Measurements from ENCODE around the gene CFTR. TPM values are rescaled to one million over a fixed set of nuclear protein-coding genes. Genes with fewer than 3 reads are reported as not detected.

Gene CFTR
- total RNA-seq, 1 donor from 2014 or later: 0.06 TPM

DNA sequence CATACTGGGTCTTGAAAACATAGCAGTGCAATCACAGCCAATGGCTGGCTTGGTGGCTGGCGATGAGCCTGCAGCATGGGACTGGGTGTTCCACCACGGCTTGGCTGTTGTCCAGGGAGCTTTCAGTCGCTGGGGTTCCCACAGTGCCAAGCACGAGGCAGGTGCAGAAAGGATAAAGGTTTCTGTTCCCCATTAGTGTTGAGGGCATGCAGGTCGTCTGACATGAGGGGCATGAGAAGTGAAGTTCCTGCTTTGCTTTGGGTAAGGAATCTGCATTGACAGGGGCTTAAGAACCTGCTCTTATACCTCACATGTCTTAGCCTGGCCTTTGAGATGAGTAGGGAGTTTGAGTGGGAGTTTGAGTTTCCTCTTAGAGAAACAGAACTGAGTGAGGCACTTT, 9.0 kb upstream of the CFTR start:
- Histone ChIP-seq H3K4me3 (no peak overlapping the region), H3K9ac (no peak overlapping the region), H3K36me3 (no peaks in the 10 kb centered on the region), H3K27me3 (no peaks in the 10 kb centered on the region), H4K20me1 (ENCODE audit: low read depth) (no peaks in the 10 kb centered on the region), H3F3A (ENCODE audit: low read depth) (no peaks in the 10 kb centered on the region), H3K9me3 (ENCODE audit: low read depth) (no peaks in the 10 kb centered on the region), H2AFZ (replicated peaks) (no peak overlapping the region), H3K79me2 (ENCODE audit: low read depth) (no peaks in the 10 kb centered on the region), H3K4me1 (no peaks in the 10 kb centered on the region), H3K4me2 (no peak overlapping the region), H3K27ac (no peak overlapping the region)
- Mint-ChIP-seq H3K27me3 (ENCODE audit: insufficient read depth, low read depth) (peaks cover 2% of the 10 kb centered on the region), H3K9me3 (no peaks in the 10 kb centered on the region), H3K4me3 (no peak overlapping the region), H3K27ac (no peak overlapping the region), H3K36me3 (no peaks in the 10 kb centered on the region), H3K4me1 (no peaks in the 10 kb centered on the region)
- no peak for DNase-seq (ENCODE audit: low spot score)
- TF ChIP-seq, protein P1, sequence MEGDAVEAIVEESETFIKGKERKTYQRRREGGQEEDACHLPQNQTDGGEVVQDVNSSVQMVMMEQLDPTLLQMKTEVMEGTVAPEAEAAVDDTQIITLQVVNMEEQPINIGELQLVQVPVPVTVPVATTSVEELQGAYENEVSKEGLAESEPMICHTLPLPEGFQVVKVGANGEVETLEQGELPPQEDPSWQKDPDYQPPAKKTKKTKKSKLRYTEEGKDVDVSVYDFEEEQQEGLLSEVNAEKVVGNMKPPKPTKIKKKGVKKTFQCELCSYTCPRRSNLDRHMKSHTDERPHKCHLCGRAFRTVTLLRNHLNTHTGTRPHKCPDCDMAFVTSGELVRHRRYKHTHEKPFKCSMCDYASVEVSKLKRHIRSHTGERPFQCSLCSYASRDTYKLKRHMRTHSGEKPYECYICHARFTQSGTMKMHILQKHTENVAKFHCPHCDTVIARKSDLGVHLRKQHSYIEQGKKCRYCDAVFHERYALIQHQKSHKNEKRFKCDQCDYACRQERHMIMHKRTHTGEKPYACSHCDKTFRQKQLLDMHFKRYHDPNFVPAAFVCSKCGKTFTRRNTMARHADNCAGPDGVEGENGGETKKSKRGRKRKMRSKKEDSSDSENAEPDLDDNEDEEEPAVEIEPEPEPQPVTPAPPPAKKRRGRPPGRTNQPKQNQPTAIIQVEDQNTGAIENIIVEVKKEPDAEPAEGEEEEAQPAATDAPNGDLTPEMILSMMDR (IDR thresholded peaks at IDR 0.05): no peak
- TF ChIP-seq EZH2 (IDR thresholded peaks at IDR 0.05) (no peak), EZH2phosphoT487 (IDR thresholded peaks at IDR 0.05) (no peak)

DNA sequence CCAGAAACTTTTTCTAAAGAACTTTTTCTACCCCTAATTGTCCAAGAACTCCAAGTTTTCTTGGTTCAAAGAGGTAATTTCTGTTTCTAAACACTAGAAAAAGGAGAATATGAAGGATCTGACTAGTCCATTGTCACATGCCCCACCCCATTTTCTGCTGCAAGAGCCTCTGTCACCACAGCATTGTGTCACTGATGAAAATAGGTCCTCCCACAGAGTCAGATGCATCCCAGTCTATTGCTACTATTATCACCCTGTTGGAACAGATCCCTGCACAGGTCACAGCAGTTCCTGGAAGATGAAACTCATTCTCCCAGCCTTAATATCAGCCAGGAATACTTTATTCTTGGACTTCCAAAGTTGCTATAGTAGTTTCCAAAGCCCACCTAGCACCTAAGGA, 7.5 kb upstream of the CFTR start:
- Histone ChIP-seq H3K36me3 (no peaks in the 10 kb centered on the region), H2AFZ (replicated peaks) (no peak overlapping the region), H3K4me1 (no peaks in the 10 kb centered on the region), H3K27ac (no peak overlapping the region), H3K9me3 (ENCODE audit: low read depth) (no peaks in the 10 kb centered on the region), H3K9ac (no peak overlapping the region), H3K4me2 (no peak overlapping the region), H4K20me1 (ENCODE audit: low read depth) (no peaks in the 10 kb centered on the region), H3K4me3 (no peak overlapping the region), H3K79me2 (ENCODE audit: low read depth) (no peaks in the 10 kb centered on the region), H3K27me3 (no peaks in the 10 kb centered on the region), H3F3A (ENCODE audit: low read depth) (no peaks in the 10 kb centered on the region)
- DNase-seq (ENCODE audit: low spot score): no peak
- Mint-ChIP-seq H3K27me3 (ENCODE audit: insufficient read depth, low read depth) (peaks cover 2% of the 10 kb centered on the region), H3K4me1 (no peaks in the 10 kb centered on the region), H3K36me3 (no peaks in the 10 kb centered on the region), H3K4me3 (no peak overlapping the region), H3K9me3 (no peaks in the 10 kb centered on the region), H3K27ac (no peak overlapping the region)
- TF ChIP-seq EZH2phosphoT487 (IDR thresholded peaks at IDR 0.05) (no peak), EZH2 (IDR thresholded peaks at IDR 0.05) (no peak)
- TF ChIP-seq, protein P1 (IDR thresholded peaks at IDR 0.05): no peak

DNA sequence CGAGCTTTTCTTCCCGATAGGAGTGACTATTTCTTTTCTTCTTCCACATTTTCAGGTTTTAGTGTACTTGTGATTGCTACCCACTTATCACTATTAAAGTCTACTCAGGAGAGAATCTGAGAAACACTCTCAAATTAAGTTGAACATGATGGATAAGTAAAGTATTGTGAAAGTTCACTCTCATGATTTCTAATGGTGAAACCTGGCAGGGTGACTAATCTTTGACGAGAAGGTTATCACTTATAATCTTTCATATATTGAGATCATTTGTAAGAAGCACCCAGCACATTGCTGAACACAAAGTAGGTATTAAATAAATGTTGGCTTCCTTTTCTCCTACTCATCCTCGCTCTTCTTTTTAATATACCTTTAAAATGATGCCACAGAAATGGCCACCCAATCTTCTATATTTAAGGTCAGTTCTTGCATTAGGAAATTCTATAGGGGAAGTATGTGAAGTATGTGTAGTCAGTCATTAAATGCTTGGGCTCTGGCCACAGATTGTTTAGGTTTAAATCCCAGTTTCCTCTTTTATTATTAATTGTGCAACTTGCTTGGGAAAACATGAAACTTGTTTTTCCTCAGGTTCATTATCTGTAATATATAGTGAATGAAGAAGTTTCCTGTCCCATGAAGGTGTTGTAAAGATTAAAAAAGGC, 3.1 kb upstream of the CFTR start:
- H3K9me3 Mint-ChIP-seq: no peaks in the 10 kb centered on the region
- H3K27me3 ChIP-seq: peaks cover 31% of the 10 kb centered on the region

More for the DNA sequence above, 3.1 kb upstream of the CFTR start:
- Histone ChIP-seq H4K20me1 (ENCODE audit: low read depth) (no peaks in the 10 kb centered on the region), H3K79me2 (ENCODE audit: low read depth) (no peaks in the 10 kb centered on the region), H3K36me3 (no peaks in the 10 kb centered on the region), H3F3A (ENCODE audit: low read depth) (peaks cover 28% of the 10 kb centered on the region), H3K9ac (no peak overlapping the region), H3K27ac (no peak overlapping the region), H3K4me1 (peaks cover 8% of the 10 kb centered on the region), H3K4me2 (no peak overlapping the region), H3K9me3 (ENCODE audit: low read depth) (no peaks in the 10 kb centered on the region), H2AFZ (replicated peaks) (no peak overlapping the region), H3K4me3 (no peak overlapping the region)
- Mint-ChIP-seq H3K4me3 (no peak overlapping the region), H3K27me3 (ENCODE audit: insufficient read depth, low read depth) (peaks cover 20% of the 10 kb centered on the region), H3K36me3 (no peaks in the 10 kb centered on the region), H3K4me1 (peaks cover 23% of the 10 kb centered on the region), H3K27ac (no peak overlapping the region)
- no peak for TF ChIP-seq EZH2 (IDR thresholded peaks at IDR 0.05)
- TF ChIP-seq, protein P1 (IDR thresholded peaks at IDR 0.05): no peak
- no peak for TF ChIP-seq EZH2phosphoT487 (IDR thresholded peaks at IDR 0.05)
- DNase-seq (ENCODE audit: low spot score): no peak

Measured in neural progenitor cell (in vitro differentiated cells).